ENCODE results near the gene SRGAP2C.
"Not testable (repeated sequence)": the region's sequence is repeated elsewhere in the genome, so short reads cannot be mapped to it uniquely, and the experiment has no call there.

DNA sequence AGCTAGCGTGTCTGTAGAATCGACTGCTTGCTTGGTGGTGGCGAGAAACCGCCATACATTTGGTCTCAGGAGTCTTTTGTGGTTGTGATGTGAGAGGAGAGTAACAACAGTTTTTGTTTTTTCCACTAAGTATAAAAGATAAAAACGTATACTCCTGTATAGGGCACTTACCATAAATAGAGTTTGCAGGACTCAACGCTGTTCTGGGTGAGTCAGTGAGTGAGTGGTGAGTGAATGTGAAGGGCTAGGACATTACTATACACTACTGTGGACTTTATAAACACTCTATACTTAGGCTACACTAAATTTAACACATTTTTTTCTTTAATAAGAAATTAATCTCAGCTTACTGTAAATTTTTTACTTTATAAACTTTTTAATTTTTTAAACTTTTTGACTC, 44.4 kb upstream of the SRGAP2C start:
- TF ChIP-seq, protein P1, sequence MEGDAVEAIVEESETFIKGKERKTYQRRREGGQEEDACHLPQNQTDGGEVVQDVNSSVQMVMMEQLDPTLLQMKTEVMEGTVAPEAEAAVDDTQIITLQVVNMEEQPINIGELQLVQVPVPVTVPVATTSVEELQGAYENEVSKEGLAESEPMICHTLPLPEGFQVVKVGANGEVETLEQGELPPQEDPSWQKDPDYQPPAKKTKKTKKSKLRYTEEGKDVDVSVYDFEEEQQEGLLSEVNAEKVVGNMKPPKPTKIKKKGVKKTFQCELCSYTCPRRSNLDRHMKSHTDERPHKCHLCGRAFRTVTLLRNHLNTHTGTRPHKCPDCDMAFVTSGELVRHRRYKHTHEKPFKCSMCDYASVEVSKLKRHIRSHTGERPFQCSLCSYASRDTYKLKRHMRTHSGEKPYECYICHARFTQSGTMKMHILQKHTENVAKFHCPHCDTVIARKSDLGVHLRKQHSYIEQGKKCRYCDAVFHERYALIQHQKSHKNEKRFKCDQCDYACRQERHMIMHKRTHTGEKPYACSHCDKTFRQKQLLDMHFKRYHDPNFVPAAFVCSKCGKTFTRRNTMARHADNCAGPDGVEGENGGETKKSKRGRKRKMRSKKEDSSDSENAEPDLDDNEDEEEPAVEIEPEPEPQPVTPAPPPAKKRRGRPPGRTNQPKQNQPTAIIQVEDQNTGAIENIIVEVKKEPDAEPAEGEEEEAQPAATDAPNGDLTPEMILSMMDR (IDR thresholded peaks at IDR 0.05; ENCODE audit: low read depth, low read length, missing input control), result not testable (repeated sequence)
- not testable (repeated sequence) for TF ChIP-seq GABPA (IDR thresholded peaks at IDR 0.05 in 1 of 2, conservative IDR thresholded peaks at IDR 0.05 in 1 of 2); RAD21 (IDR thresholded peaks at IDR 0.05); TAF1 (conservative IDR thresholded peaks at IDR 0.05); FOXA2 (IDR thresholded peaks at IDR 0.05); SP1 (IDR thresholded peaks at IDR 0.05); HNF4A (conservative IDR thresholded peaks at IDR 0.05); FOXA1 (IDR thresholded peaks at IDR 0.05)
- TF ChIP-seq, protein P2, sequence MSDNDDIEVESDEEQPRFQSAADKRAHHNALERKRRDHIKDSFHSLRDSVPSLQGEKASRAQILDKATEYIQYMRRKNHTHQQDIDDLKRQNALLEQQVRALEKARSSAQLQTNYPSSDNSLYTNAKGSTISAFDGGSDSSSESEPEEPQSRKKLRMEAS (IDR thresholded peaks at IDR 0.05), result not testable (repeated sequence)
- TF ChIP-seq, protein P3, sequence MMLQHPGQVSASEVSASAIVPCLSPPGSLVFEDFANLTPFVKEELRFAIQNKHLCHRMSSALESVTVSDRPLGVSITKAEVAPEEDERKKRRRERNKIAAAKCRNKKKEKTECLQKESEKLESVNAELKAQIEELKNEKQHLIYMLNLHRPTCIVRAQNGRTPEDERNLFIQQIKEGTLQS (IDR thresholded peaks at IDR 0.05), result not testable (repeated sequence)
- TF ChIP-seq, protein P4, sequence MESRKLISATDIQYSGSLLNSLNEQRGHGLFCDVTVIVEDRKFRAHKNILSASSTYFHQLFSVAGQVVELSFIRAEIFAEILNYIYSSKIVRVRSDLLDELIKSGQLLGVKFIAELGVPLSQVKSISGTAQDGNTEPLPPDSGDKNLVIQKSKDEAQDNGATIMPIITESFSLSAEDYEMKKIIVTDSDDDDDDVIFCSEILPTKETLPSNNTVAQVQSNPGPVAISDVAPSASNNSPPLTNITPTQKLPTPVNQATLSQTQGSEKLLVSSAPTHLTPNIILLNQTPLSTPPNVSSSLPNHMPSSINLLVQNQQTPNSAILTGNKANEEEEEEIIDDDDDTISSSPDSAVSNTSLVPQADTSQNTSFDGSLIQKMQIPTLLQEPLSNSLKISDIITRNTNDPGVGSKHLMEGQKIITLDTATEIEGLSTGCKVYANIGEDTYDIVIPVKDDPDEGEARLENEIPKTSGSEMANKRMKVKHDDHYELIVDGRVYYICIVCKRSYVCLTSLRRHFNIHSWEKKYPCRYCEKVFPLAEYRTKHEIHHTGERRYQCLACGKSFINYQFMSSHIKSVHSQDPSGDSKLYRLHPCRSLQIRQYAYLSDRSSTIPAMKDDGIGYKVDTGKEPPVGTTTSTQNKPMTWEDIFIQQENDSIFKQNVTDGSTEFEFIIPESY (IDR thresholded peaks at IDR 0.05), result not testable (repeated sequence)
- TF ChIP-seq, protein P5, sequence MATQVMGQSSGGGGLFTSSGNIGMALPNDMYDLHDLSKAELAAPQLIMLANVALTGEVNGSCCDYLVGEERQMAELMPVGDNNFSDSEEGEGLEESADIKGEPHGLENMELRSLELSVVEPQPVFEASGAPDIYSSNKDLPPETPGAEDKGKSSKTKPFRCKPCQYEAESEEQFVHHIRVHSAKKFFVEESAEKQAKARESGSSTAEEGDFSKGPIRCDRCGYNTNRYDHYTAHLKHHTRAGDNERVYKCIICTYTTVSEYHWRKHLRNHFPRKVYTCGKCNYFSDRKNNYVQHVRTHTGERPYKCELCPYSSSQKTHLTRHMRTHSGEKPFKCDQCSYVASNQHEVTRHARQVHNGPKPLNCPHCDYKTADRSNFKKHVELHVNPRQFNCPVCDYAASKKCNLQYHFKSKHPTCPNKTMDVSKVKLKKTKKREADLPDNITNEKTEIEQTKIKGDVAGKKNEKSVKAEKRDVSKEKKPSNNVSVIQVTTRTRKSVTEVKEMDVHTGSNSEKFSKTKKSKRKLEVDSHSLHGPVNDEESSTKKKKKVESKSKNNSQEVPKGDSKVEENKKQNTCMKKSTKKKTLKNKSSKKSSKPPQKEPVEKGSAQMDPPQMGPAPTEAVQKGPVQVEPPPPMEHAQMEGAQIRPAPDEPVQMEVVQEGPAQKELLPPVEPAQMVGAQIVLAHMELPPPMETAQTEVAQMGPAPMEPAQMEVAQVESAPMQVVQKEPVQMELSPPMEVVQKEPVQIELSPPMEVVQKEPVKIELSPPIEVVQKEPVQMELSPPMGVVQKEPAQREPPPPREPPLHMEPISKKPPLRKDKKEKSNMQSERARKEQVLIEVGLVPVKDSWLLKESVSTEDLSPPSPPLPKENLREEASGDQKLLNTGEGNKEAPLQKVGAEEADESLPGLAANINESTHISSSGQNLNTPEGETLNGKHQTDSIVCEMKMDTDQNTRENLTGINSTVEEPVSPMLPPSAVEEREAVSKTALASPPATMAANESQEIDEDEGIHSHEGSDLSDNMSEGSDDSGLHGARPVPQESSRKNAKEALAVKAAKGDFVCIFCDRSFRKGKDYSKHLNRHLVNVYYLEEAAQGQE (IDR thresholded peaks at IDR 0.05), result not testable (repeated sequence)
